GM19025 (cell line): Measurements from ENCODE around the gene CRELD2.

Source experiments
- ATAC-seq: cut with Tn5 transposase; IDR thresholded peaks from one replicate; pipeline ENCODE4 v1.9.1; 2021; ENCODE audit warnings: mild to moderate bottlenecking, low read depth, moderate library complexity; ENCODE audit not compliant: unreplicated experiment

CRELD2 gene

GRCh38 chr22:49917974-49918910 is at the start of gene CRELD2, which contains the start of gene ALG12:
CRELD2 (plus strand) TSS chr22:49918634; CDS start chr22:49918770, 136 bp downstream.
ALG12 (minus strand) TSS chr22:49918438; CDS start chr22:49913765, 4,673 bp downstream.
- ATAC-seq = peak; percentile 86

GRCh38 chr22:49869086-49869830 is 49.2 kb upstream of the CRELD2 start:
- ATAC-seq = no peak

DNA sequence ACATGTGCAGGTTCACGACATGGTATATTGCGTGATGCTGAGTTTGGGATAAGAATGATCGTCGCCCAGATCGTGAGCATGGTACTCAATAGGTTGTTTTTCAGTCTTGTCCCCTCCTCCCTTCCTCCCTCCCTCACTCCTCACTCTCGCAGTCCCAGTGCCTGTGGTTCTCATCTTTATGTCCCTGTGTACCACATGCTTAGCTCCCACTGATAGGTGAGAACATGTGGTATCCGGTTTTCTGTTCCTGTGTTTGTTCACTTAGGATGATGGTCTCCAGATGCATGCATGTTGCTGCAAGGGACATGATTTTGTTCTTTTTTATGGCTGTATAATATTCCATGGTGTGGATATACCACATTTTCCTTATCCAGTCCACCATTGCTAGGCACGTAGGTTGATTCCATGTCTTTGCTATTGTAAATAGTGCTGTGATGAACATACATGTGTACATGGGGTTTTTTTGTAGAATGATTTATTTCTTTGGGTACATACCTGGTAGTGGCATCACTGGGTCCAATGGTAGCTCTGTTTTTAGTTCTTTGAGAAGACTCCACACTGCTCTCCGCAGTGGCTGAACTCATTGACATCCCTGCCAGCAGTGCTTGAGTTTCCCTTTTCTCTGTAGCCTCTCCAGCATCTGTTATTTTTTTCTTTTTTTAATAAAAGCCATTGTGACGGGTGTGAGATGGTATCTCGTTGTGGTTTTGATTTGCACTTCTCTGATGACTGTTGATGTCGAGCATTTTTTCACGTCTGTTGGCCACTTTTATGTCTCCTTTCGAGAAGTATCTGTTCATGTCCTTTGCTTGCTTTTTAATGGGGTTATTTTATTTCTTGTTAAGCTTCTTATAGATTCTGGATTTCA is 48.4 kb upstream of the CRELD2 start:
- ATAC-seq = no peak

DNA sequence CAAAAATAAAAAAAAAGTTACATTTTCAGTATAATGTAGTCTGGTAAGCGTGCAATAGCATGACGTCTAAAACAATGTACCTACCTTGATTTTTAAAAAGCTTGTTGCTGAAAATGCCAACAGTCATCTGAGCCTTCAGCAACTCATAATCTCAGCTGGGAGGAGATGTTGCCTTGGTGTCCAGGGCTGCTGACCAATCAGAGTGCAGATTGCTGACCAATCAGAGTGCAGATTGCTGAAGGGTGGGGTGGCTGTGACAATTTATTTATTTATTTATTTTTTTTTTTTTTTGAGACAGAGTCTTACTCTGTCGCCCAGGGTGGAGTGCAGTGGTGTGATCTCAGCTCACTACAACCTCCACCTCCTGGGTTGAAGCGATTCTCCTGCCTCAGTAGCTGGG is 47.0 kb upstream of the CRELD2 start:
- ATAC-seq = no peak

GRCh38 chr22:49872347-49872746 is 46.1 kb upstream of the CRELD2 start:
- ATAC-seq = no peak

- ATAC-seq = no peak
Measured at GRCh38 chr22:49873228-49873940, 45.0 kb upstream of the CRELD2 start.

- no peak for ATAC-seq
Measured at GRCh38 chr22:49877642-49878041, 40.8 kb upstream of the CRELD2 start.

DNA sequence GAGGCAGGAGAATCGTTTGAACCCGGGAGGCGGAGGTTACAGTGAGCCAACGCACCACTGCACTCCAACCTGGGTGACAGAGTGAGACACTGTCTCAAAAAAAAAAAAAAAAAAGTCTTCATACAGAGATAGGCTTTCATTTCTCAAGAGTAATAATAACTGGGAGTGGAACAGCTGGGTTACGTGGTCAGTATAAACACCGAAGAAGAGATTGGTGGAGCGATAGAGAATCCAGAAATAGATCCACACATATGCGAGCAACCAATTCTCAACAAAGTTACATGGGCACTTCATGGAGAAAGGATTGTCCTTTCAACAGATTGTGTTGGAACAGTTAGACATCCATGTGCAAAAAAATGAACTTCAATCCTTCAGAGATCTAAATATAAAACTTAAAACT is 40.2 kb upstream of the CRELD2 start:
- ATAC-seq = no peak

DNA sequence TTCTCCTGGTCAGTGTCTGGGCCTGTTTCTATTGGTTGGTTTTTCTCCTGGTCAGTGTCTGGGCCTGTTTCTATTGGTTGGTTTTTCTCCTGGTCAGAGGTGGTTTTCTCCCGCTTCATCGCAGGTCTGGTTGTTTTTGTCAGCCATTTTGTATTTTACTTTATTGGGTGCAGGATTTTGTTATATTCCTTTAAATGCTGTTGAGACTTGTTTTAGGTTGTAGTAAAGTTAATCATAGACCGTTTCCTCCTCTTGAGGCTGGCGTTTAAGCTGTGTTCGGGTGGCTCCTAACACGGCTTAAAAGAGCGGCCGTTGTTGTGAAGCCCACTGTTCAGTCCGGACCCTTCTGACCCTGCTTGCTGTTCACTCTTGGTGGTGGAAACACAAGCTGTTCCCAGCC is 38.6 kb upstream of the CRELD2 start:
- no peak for ATAC-seq

GRCh38 chr22:49880281-49880680 is 38.2 kb upstream of the CRELD2 start:
- ATAC-seq = no peak

DNA sequence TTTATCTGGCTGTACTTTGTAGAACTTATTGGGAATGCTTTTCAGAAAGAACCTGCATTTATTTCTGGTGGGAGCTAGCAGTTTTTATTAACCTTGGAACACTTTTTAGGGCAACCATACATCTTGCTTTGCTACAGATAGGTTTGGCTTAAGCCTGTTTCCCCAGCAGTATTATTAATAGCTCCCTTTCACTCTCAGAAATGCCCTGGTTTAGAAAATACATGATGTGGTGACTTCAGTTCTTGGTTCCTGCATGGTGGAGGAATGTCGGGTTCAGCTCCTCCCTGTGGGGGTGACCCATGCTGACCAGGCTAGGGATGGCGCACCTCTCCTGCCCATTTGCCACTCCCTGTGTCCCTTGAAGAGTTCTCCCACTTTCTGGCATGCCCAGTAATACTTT is 36.6 kb upstream of the CRELD2 start:
- ATAC-seq = no peak

- ATAC-seq = no peak
Measured at GRCh38 chr22:49882519-49883293, 35.7 kb upstream of the CRELD2 start.

DNA sequence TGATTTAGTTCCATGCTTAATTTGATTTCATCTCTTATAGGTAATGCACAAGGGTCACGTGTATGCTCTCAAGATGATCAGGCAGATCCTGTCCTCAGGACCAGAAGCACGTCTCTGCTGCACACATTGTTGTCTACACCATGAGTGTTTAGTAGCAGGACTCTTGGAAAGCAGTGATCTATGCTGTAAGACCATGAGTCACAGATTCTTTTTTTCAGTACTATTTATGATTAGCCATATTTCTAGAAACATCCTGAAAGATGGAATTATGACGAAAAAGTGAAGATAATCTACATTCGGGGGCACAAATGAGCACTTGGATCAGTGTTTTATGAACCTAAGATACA is 35.2 kb upstream of the CRELD2 start:
- ATAC-seq = no peak

DNA sequence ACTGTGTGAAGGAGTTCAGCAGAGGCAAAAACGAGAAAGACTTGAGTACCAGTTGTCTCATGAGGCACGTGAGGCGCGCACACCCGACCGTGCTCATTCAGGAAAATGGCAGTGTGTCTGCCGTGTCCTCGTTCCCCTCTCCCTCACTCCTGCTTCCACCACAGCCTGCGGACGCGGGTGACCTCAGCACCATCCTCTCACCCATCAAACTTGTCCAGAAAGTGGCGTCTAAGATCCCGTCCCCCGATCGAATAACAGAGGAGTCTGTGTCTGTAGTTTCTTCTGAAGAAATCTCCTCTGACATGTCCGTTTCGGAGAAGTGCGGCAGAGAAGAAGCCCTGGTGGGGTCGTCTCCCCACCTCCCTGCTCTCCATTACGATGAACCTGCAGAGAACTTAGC is 34.4 kb upstream of the CRELD2 start:
- ATAC-seq = no peak

GRCh38 chr22:49884503-49885260 is 33.8 kb upstream of the CRELD2 start:
- ATAC-seq = no peak

DNA sequence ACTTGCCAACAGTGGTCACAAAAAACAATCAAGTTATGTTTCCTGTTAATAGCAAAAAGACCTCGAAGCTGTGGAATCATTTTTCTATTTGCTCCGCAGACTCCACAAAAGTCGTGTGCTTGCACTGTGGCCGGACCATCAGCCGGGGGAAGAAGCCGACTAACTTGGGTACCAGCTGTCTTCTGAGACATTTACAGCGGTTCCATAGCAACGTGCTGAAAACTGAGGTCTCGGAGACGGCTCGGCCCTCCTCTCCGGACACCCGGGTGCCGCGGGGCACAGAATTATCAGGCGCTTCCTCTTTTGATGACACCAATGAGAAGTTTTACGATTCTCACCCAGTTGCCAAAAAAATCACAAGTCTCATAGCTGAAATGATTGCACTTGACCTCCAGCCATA is 33.2 kb upstream of the CRELD2 start:
- no peak for ATAC-seq

GRCh38 chr22:49885881-49886280 is 32.6 kb upstream of the CRELD2 start:
- ATAC-seq = no peak

DNA sequence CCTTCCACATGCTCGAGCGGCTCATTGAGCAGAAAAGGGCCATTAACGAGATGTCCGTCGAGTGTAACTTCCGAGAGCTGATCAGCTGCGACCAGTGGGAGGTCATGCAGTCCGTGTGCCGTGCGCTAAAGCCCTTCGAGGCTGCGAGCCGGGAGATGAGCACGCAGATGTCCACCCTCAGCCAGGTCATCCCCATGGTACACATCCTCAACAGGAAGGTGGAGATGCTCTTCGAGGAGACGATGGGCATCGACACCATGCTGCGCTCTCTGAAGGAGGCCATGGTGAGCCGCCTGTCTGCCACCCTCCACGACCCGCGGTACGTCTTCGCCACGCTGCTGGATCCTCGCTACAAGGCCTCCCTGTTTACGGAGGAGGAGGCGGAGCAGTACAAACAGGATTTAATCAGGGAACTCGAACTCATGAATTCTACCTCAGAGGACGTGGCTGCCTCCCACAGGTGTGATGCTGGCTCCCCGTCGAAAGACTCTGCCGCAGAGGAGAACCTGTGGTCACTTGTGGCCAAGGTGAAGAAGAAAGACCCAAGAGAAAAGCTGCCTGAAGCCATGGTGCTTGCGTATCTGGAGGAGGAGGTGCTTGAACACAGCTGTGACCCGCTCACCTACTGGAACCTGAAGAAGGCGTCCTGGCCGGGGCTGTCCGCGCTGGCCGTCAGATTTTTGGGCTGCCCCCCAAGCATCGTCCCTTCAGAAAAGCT is 31.9 kb upstream of the CRELD2 start:
- no peak for ATAC-seq
